ENCODE data around the gene ADAMTSL4.

DNA sequence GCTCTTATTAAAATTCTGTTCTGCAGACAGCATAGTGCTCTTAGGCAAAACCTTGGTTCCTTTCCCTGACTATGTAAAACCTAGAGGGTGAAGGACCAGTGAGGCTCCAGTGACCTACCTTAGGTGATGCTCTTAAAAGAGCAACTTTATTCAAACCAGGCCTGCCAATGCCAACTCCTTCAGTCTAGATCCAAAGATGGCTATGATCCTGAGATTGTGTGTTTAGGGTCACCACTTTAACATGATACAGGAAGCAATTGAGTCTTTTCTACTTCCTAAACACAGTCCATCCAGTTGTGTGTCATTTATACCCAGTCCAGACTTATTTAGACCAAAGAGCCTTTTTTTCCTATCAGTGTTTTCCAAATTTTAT lies 19.4 kb downstream of the ADAMTSL4 start:
- TF ChIP-seq, protein P1, sequence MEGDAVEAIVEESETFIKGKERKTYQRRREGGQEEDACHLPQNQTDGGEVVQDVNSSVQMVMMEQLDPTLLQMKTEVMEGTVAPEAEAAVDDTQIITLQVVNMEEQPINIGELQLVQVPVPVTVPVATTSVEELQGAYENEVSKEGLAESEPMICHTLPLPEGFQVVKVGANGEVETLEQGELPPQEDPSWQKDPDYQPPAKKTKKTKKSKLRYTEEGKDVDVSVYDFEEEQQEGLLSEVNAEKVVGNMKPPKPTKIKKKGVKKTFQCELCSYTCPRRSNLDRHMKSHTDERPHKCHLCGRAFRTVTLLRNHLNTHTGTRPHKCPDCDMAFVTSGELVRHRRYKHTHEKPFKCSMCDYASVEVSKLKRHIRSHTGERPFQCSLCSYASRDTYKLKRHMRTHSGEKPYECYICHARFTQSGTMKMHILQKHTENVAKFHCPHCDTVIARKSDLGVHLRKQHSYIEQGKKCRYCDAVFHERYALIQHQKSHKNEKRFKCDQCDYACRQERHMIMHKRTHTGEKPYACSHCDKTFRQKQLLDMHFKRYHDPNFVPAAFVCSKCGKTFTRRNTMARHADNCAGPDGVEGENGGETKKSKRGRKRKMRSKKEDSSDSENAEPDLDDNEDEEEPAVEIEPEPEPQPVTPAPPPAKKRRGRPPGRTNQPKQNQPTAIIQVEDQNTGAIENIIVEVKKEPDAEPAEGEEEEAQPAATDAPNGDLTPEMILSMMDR (IDR thresholded peaks at IDR 0.05), result no peak
- TF ChIP-seq POLR2A (IDR thresholded peaks at IDR 0.05), result no peak
